Duodenal mucosa (tissue), 2 donors: ENCODE data around the gene FTSJ3.

Experiments
- H3K27ac ChIP-seq: one replicate; pipeline ENCODE4 v1.7.0; 2013; ENCODE audit warnings: low read depth, low read length
- H3K27me3 ChIP-seq, 2 donors: one replicate each; pipeline ENCODE4 v1.7.0; 2013; ENCODE audit warnings: low read length in 2 of 2, control low read depth in 1 of 2; ENCODE audit not compliant: insufficient read depth in 2 of 2, control insufficient read depth in 1 of 2
- H3K36me3 ChIP-seq, 2 donors: one replicate each; pipeline ENCODE4 v1.7.0; 2013; ENCODE audit warnings: low read length in 2 of 2, control low read depth in 1 of 2; ENCODE audit not compliant: insufficient read depth in 2 of 2, control insufficient read depth in 1 of 2
- H3K4me1 ChIP-seq, 2 donors: one replicate each; pipeline ENCODE4 v1.7.0; 2013; ENCODE audit warnings: low read length in 2 of 2, control low read depth in 1 of 2; ENCODE audit not compliant: insufficient read depth in 2 of 2, control insufficient read depth in 1 of 2
- H3K4me3 ChIP-seq, 2 donors: one replicate each; pipeline ENCODE4 v1.7.0; 2013; ENCODE audit warnings: low read length in 2 of 2, low read depth in 1 of 2
- H3K9ac ChIP-seq, 2 donors: one replicate each; pipeline ENCODE4 v1.7.0; 2013; ENCODE audit warnings: low read length in 2 of 2, low read depth in 1 of 2
- H3K9me3 ChIP-seq, 2 donors: one replicate each; pipeline ENCODE4 v1.7.0; 2013; ENCODE audit warnings: low read length in 2 of 2, control low read depth in 1 of 2; ENCODE audit not compliant: control insufficient read depth in 1 of 2

The FTSJ3 gene

GRCh38 chr17:63790057-63790456, 37.4 kb downstream of the FTSJ3 start:
- no peaks in the 10 kb centered on the region for H3K4me1 ChIP-seq
- H3K4me3 ChIP-seq = no peak overlapping the region
- H3K9ac ChIP-seq = no peak overlapping the region
- H3K27me3 ChIP-seq = no peaks in the 10 kb centered on the region
- no peak overlapping the region for H3K27ac ChIP-seq
- no peaks in the 10 kb centered on the region for H3K9me3 ChIP-seq
- H3K36me3 ChIP-seq = peaks cover 22 to 64% of the 10 kb centered on the region in 2 donors

GRCh38 chr17:63786971-63787711, 40.3 kb downstream of the FTSJ3 start:
- H3K27me3 ChIP-seq = no peaks in the 10 kb centered on the region
- no peaks in the 10 kb centered on the region for H3K9me3 ChIP-seq
- H3K4me1 ChIP-seq = no peaks in the 10 kb centered on the region
- H3K4me3 ChIP-seq = no peak overlapping the region
- H3K36me3 ChIP-seq = peaks cover 17 to 48% of the 10 kb centered on the region in 2 donors
- H3K9ac ChIP-seq = no peak overlapping the region
- no peak overlapping the region for H3K27ac ChIP-seq

GRCh38 chr17:63786117-63786516, 41.3 kb downstream of the FTSJ3 start:
- Histone ChIP-seq H3K9ac (no peak overlapping the region), H3K9me3 (no peaks in the 10 kb centered on the region), H3K27me3 (no peaks in the 10 kb centered on the region), H3K4me1 (no peaks in the 10 kb centered on the region), H3K27ac (no peak overlapping the region), H3K36me3 (peaks cover 17 to 43% of the 10 kb centered on the region in 2 donors), H3K4me3 (no peak overlapping the region)

GRCh38 chr17:63785556-63785955, 41.9 kb downstream of the FTSJ3 start:
- Histone ChIP-seq H3K9me3 (no peaks in the 10 kb centered on the region), H3K27me3 (no peaks in the 10 kb centered on the region), H3K9ac (no peak overlapping the region), H3K36me3 (peaks cover 17 to 43% of the 10 kb centered on the region in 2 donors), H3K4me1 (peaks cover 0 to 1% of the 10 kb centered on the region in 2 donors), H3K27ac (no peak overlapping the region), H3K4me3 (no peak overlapping the region)

GRCh38 chr17:63783522-63783921, 43.9 kb downstream of the FTSJ3 start:
- Histone ChIP-seq H3K36me3 (peaks cover 19 to 29% of the 10 kb centered on the region in 2 donors), H3K27me3 (no peaks in the 10 kb centered on the region), H3K27ac (no peak overlapping the region), H3K4me3 (no peak overlapping the region), H3K9ac (no peak overlapping the region), H3K9me3 (no peaks in the 10 kb centered on the region), H3K4me1 (peaks cover 0 to 6% of the 10 kb centered on the region in 2 donors)

GRCh38 chr17:63780928-63781327, 46.5 kb downstream of the FTSJ3 start:
- Histone ChIP-seq H3K27ac (no peak overlapping the region), H3K4me3 (no peak overlapping the region), H3K9ac (no peak overlapping the region), H3K36me3 (peaks cover 19 to 26% of the 10 kb centered on the region in 2 donors), H3K27me3 (no peaks in the 10 kb centered on the region), H3K4me1 (peaks cover 3 to 11% of the 10 kb centered on the region in 2 donors), H3K9me3 (no peaks in the 10 kb centered on the region)

- Histone ChIP-seq H3K4me1 (peaks cover 8 to 14% of the 10 kb centered on the region in 2 donors), H3K9me3 (no peaks in the 10 kb centered on the region), H3K9ac (no peak overlapping the region), H3K27ac (no peak overlapping the region), H3K4me3 (no peak overlapping the region), H3K27me3 (no peaks in the 10 kb centered on the region), H3K36me3 (peaks cover 16 to 26% of the 10 kb centered on the region in 2 donors)
These were observed 47.0 kb downstream of the FTSJ3 start for GRCh38 chr17:63780507-63780906.

GRCh38 chr17:63775420-63775819, 52.0 kb downstream of the FTSJ3 start:
- Histone ChIP-seq H3K9me3 (no peaks in the 10 kb centered on the region), H3K36me3 (peaks cover 9 to 14% of the 10 kb centered on the region in 2 donors), H3K4me3 (peak overlapping the region; percentile 91 to 93), H3K4me1 (peaks cover 21 to 24% of the 10 kb centered on the region in 2 donors), H3K27ac (no peak overlapping the region), H3K27me3 (no peaks in the 10 kb centered on the region), H3K9ac (peak overlapping the region; percentile 87 to 90)

- Histone ChIP-seq H3K4me3 (peak overlapping the region; percentile 91 to 93), H3K4me1 (peaks cover 18 to 24% of the 10 kb centered on the region in 2 donors), H3K9me3 (no peaks in the 10 kb centered on the region), H3K27me3 (no peaks in the 10 kb centered on the region), H3K9ac (peak overlapping the region; percentile 87 to 90), H3K36me3 (peaks cover 7 to 18% of the 10 kb centered on the region in 2 donors), H3K27ac (no peak overlapping the region)
These were observed 52.5 kb downstream of the FTSJ3 start for GRCh38 chr17:63774969-63775265.

- Histone ChIP-seq H3K9ac (peak within 1 kb of the TSS; percentile 95 to 97), H3K27ac (peak within 1 kb of the TSS; percentile 98), H3K4me1 (peaks cover 18 to 24% of the 10 kb centered on the region in 2 donors), H3K36me3 (peaks cover 7 to 18% of the 10 kb centered on the region in 2 donors), H3K4me3 (peak within 1 kb of the TSS; percentile 91 to 93), H3K27me3 (no peaks in the 10 kb centered on the region), H3K9me3 (no peaks in the 10 kb centered on the region)
These were observed 53.1 kb downstream of the FTSJ3 start, which contains the start of gene DDX42 for GRCh38 chr17:63774141-63774968. TSS of gene DDX42 (plus strand) at chr17:63774170. CDS start at chr17:63787050, 12,880 bp downstream.
